Keratinocyte (primary cell): Measurements from ENCODE around the gene TOR1B.

Experiments used
- CTCF ChIP-seq, 3 experiments: IDR thresholded peaks in 1 of 3; conservative IDR thresholded peaks in 1 of 3; optimal IDR thresholded peaks in 1 of 3; 2 replicates in 2 of 3; 3 replicates in 1 of 3; pipeline versions ENCODE3 to v1.5.1; 2011; ENCODE audit warnings: low read length in 3 of 3, mild to moderate bottlenecking in 3 of 3, moderate library complexity in 2 of 3, control low read depth in 1 of 3, inconsistent platforms in 1 of 3; ENCODE audit not compliant: insufficient read depth in 2 of 3; ENCODE audit errors: extremely low read depth in 1 of 3
- EZH2 ChIP-seq: IDR thresholded peaks from one replicate; pipeline ENCODE4 v1.6.1; 2012; ENCODE audit warnings: inconsistent platforms, mild to moderate bottlenecking, low read length, moderate library complexity

- TF ChIP-seq CTCF (optimal IDR thresholded peaks at IDR 0.05 in 1 of 3, IDR thresholded peaks at IDR 0.05 in 1 of 3, conservative IDR thresholded peaks at IDR 0.05 in 1 of 3; ENCODE audit: extremely low read depth in 1 of 3, insufficient read depth in 2 of 3, low read length in 3 of 3) (no peak), EZH2 (no peak)
Observed at GRCh38 chr9:129834489-129835127, 31.6 kb downstream of the TOR1B start.
